GM23338 (cell line): ENCODE results near the gene AFM. TPM values are rescaled to one million over a fixed set of nuclear protein-coding genes. Genes with fewer than 3 reads are reported as not detected.

Source experiments
- ATAC-seq: fragments of 200-7000 bp; cut with Tn5 transposase; 3 replicates; pipeline ENCODE4 v1.9.1; 2020
- DNase-seq: peaks from one replicate; pipeline ENCODE4 v3.0.0-alpha.2; 2015; ENCODE audit warnings: low spot score
- H2AFZ ChIP-seq: fragments of 200-600 bp; sonication (generic); 2 replicates; pipeline ENCODE4 v1.8.0; 2016; ENCODE audit warnings: antibody characterized with exemption, mild to moderate bottlenecking, moderate library complexity
- H3F3A ChIP-seq: fragments of 200-600 bp; sonication (generic); replicated peaks from 2 replicates; pipeline ENCODE4 v1.8.0; 2017; ENCODE audit warnings: antibody characterized with exemption, mixed run types, low read depth
- H3K27ac ChIP-seq: fragments of 200-600 bp; sonication (generic); 2 replicates; pipeline ENCODE4 v1.6.1; 2016; ENCODE audit warnings: low read depth
- H3K27me3 ChIP-seq: fragments of 200-600 bp; sonication (generic); 2 replicates; pipeline ENCODE4 v1.8.0; 2016; ENCODE audit warnings: mild to moderate bottlenecking, mixed run types, moderate library complexity; ENCODE audit not compliant: insufficient read depth
- H3K36me3 ChIP-seq: fragments of 200-600 bp; sonication (generic); 2 replicates; pipeline ENCODE4 v1.8.0; 2016; ENCODE audit warnings: mild to moderate bottlenecking; ENCODE audit not compliant: insufficient read depth
- H3K4me1 ChIP-seq: fragments of 200-600 bp; sonication (generic); 2 replicates; pipeline ENCODE4 v1.8.0; 2016; ENCODE audit warnings: mild to moderate bottlenecking, moderate library complexity; ENCODE audit not compliant: insufficient read depth
- H3K4me2 ChIP-seq: fragments of 200-600 bp; sonication (generic); 2 replicates; pipeline ENCODE4 v1.7.1; 2017; ENCODE audit warnings: mixed run types
- H3K4me3 ChIP-seq: fragments of 200-600 bp; sonication (generic); 2 replicates; pipeline ENCODE4 v1.6.1; 2016; ENCODE audit warnings: mixed run types
- H3K79me2 ChIP-seq: fragments of 200-600 bp; sonication (generic); replicated peaks from 2 replicates; pipeline ENCODE4 v1.8.0; 2017; ENCODE audit warnings: mild to moderate bottlenecking; ENCODE audit not compliant: insufficient read depth
- H3K9me2 ChIP-seq: fragments of 200-600 bp; sonication (generic); 2 replicates; pipeline ENCODE4 v1.8.0; 2017; ENCODE audit not compliant: insufficient read depth
- H4K20me1 ChIP-seq: fragments of 200-600 bp; sonication (generic); replicated peaks from 2 replicates; pipeline ENCODE4 v1.8.0; 2017; ENCODE audit warnings: mild to moderate bottlenecking; ENCODE audit not compliant: insufficient read depth
- H3K27ac Mint-ChIP-seq: 2 replicates; pipeline ENCODE4 v1.8.0; 2020; ENCODE audit warnings: inconsistent platforms, mild to moderate bottlenecking, moderate library complexity, mixed read lengths
- H3K27me3 Mint-ChIP-seq: 3 replicates; pipeline ENCODE4 v1.8.0; 2022; ENCODE audit warnings: low read depth, mild to moderate bottlenecking, moderate library complexity, mixed read lengths, inconsistent platforms; ENCODE audit not compliant: insufficient read depth, poor library complexity
- H3K36me3 Mint-ChIP-seq: 3 replicates; pipeline ENCODE4 v1.8.0; 2021; ENCODE audit warnings: low read depth, mild to moderate bottlenecking, inconsistent platforms, moderate library complexity, mixed read lengths
- H3K4me1 Mint-ChIP-seq: 3 replicates; pipeline ENCODE4 v1.8.0; 2020; ENCODE audit warnings: mild to moderate bottlenecking, inconsistent platforms, mixed read lengths
- H3K4me3 Mint-ChIP-seq: 3 replicates; pipeline ENCODE4 v1.8.0; 2021; ENCODE audit warnings: moderate library complexity, mild to moderate bottlenecking, inconsistent platforms, mixed read lengths
- H3K9me3 Mint-ChIP-seq: 3 replicates; pipeline ENCODE4 v1.8.0; 2020; ENCODE audit warnings: moderate library complexity, mild to moderate bottlenecking, inconsistent platforms, mixed read lengths
- CREB1 ChIP-seq: fragments of 250-450 bp; sonication (Bioruptor Pico); IDR thresholded peaks from 2 replicates; pipeline ENCODE4 v1.5.0; 2020; ENCODE audit warnings: low read depth, mild to moderate bottlenecking, moderate library complexity
- EZH2 ChIP-seq: fragments of 200-600 bp; sonication (generic); IDR thresholded peaks from one replicate; pipeline ENCODE4 v1.8.0; 2017; ENCODE audit warnings: antibody characterized with exemption, mild to moderate bottlenecking, low read depth; ENCODE audit not compliant: unreplicated experiment
- NANOG ChIP-seq: IDR thresholded peaks from 2 replicates; pipeline ENCODE4 v1.6.1; 2016; ENCODE audit warnings: antibody characterized with exemption, borderline replicate concordance
- POLR2AphosphoS5 ChIP-seq: IDR thresholded peaks from 2 replicates; pipeline ENCODE4 v1.6.1; 2016; ENCODE audit warnings: antibody characterized with exemption, low read depth
- STAT1 ChIP-seq: IDR thresholded peaks from one replicate; pipeline ENCODE4 v1.6.1; 2016; ENCODE audit warnings: antibody characterized with exemption; ENCODE audit not compliant: unreplicated experiment
- ZNF114 ChIP-seq: fragments of 250-450 bp; sonication (Bioruptor Pico); IDR thresholded peaks from 2 replicates; pipeline ENCODE4 v1.5.0; 2020; ENCODE audit warnings: mild to moderate bottlenecking, moderate library complexity
- polyA plus RNA-seq: library from polyadenylated mRNA; unstranded; fragments of >200 nt; fragmentation: Nextera tagmentation; extraction: Ambion mirVana; gene quantifications from 2 replicates; pipeline ENCODE4 v1.2.1, GENCODE V29; 2016
- total RNA-seq: library from RNA; depleted of rRNA; stranded (reverse); fragments of >200 nt; shearing (Covaris generic); gene quantifications from 2 replicates; pipeline ENCODE4 v1.2.3, GENCODE V29; 2014
- TF ChIP-seq, protein P1 (sequence below), 2 experiments: fragments of 200-600 bp in 1 of 2; sonication (generic) in 1 of 2; conservative IDR thresholded peaks; 2 replicates each; pipeline versions ENCODE4 v1.5.1 to v1.6.1; 2016 to 2017; ENCODE audit warnings: antibody characterized with exemption in 2 of 2, low read depth in 2 of 2, mild to moderate bottlenecking in 2 of 2, moderate library complexity in 1 of 2

AFM gene
- total and polyA plus RNA-seq, 2 experiments from 2014 or later, result not detected

- no peaks in the 10 kb centered on the region for H3K9me2 ChIP-seq
- H3K4me3 ChIP-seq, result no peak overlapping the region
- no peak for ATAC-seq
- no peaks in the 10 kb centered on the region for H3K36me3 ChIP-seq
- H3K27ac ChIP-seq, result no peak overlapping the region
- H3K4me1 Mint-ChIP-seq, result no peaks in the 10 kb centered on the region
- H3K27ac Mint-ChIP-seq, result no peak overlapping the region
- H3K27me3 ChIP-seq, result no peaks in the 10 kb centered on the region
- no peaks in the 10 kb centered on the region for H3K4me1 ChIP-seq
- no peak overlapping the region for H2AFZ ChIP-seq
- TF ChIP-seq, protein P1, sequence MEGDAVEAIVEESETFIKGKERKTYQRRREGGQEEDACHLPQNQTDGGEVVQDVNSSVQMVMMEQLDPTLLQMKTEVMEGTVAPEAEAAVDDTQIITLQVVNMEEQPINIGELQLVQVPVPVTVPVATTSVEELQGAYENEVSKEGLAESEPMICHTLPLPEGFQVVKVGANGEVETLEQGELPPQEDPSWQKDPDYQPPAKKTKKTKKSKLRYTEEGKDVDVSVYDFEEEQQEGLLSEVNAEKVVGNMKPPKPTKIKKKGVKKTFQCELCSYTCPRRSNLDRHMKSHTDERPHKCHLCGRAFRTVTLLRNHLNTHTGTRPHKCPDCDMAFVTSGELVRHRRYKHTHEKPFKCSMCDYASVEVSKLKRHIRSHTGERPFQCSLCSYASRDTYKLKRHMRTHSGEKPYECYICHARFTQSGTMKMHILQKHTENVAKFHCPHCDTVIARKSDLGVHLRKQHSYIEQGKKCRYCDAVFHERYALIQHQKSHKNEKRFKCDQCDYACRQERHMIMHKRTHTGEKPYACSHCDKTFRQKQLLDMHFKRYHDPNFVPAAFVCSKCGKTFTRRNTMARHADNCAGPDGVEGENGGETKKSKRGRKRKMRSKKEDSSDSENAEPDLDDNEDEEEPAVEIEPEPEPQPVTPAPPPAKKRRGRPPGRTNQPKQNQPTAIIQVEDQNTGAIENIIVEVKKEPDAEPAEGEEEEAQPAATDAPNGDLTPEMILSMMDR (conservative IDR thresholded peaks at IDR 0.05; ENCODE audit: low read depth in 2 of 2), result no peak
- TF ChIP-seq NANOG (no peak), EZH2 (no peak), ZNF114 (CRISPR knock-in tag) (no peak)
- no peak for DNase-seq
- H3K4me3 Mint-ChIP-seq, result no peak overlapping the region
- no peaks in the 10 kb centered on the region for H3K79me2 ChIP-seq
- no peaks in the 10 kb centered on the region for H4K20me1 ChIP-seq
- H3K4me2 ChIP-seq, result no peak overlapping the region
- no peaks in the 10 kb centered on the region for H3F3A ChIP-seq
- H3K9me3 Mint-ChIP-seq, result no peaks in the 10 kb centered on the region
- no peaks in the 10 kb centered on the region for H3K27me3 Mint-ChIP-seq
- no peaks in the 10 kb centered on the region for H3K36me3 Mint-ChIP-seq
Observed at GRCh38 chr4:73439445-73439844, 42.1 kb upstream of the AFM start.

DNA sequence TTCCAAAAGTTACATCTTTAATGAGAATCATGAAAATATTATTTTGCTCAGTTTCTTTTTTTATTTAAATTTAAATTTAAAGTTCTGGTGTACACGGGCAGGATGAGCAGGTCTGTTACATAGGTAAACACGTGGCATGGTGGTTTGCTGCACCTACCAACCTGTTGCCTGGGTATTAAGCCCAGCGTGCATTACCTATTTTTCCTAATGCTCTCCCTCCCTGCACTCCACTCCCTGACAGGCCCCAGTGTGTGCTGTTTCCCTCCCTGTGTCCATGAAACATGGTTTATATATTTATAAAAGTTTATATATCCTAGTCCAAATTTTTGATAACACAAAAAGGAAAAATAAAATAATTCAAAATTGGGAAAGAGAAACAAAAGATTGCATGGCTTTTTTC lies 41.6 kb upstream of the AFM start:
- Histone ChIP-seq H3K36me3 (no peaks in the 10 kb centered on the region), H3K9me2 (no peaks in the 10 kb centered on the region), H3K4me2 (no peak overlapping the region), H4K20me1 (no peaks in the 10 kb centered on the region), H3K27ac (no peak overlapping the region), H3F3A (no peaks in the 10 kb centered on the region), H2AFZ (no peak overlapping the region), H3K79me2 (no peaks in the 10 kb centered on the region), H3K4me1 (no peaks in the 10 kb centered on the region), H3K4me3 (no peak overlapping the region), H3K27me3 (no peaks in the 10 kb centered on the region)
- no peaks in the 10 kb centered on the region for H3K4me1 Mint-ChIP-seq
- ATAC-seq (no peak), DNase-seq (no peak)
- no peak overlapping the region for H3K27ac Mint-ChIP-seq
- H3K4me3 Mint-ChIP-seq, result no peak overlapping the region
- H3K27me3 Mint-ChIP-seq, result no peaks in the 10 kb centered on the region
- H3K9me3 Mint-ChIP-seq, result no peaks in the 10 kb centered on the region
- TF ChIP-seq EZH2, result no peak
- TF ChIP-seq STAT1, result no peak
- TF ChIP-seq POLR2AphosphoS5, result no peak
- TF ChIP-seq CREB1, result no peak
- TF ChIP-seq, protein P1 (conservative IDR thresholded peaks at IDR 0.05; ENCODE audit: low read depth in 2 of 2), result no peak
- TF ChIP-seq ZNF114 (CRISPR knock-in tag), result no peak
- H3K36me3 Mint-ChIP-seq, result no peaks in the 10 kb centered on the region
